Motor neuron (in vitro differentiated cells): ENCODE data around the gene FLOT1. TPM values are rescaled to one million over a fixed set of nuclear protein-coding genes. Genes with fewer than 3 reads are reported as not detected.

Source experiments
- ATAC-seq, 8 experiments: fragments of 200-7000 bp; cut with Tn5 transposase; replicated peaks in 6 of 8; 2 replicates each; pipeline ENCODE4 v1.8.0; 2021; ENCODE audit warnings: mild to moderate bottlenecking in 8 of 8, moderate library complexity in 8 of 8
- H3K27ac ChIP-seq, 2 donors: fragments of 250-450 bp; sonication (Bioruptor Pico); 2 replicates each; pipeline ENCODE4 v1.9.0; 2021; ENCODE audit warnings: antibody characterized with exemption in 2 of 2, mild to moderate bottlenecking in 2 of 2, moderate library complexity in 1 of 2
- H3K4me1 ChIP-seq, 2 donors: fragments of 250-450 bp; sonication (Bioruptor Pico); replicated peaks in 1 of 2; 2 replicates each; pipeline ENCODE4 v1.6.1; 2021; ENCODE audit warnings: antibody characterized with exemption in 2 of 2, mild to moderate bottlenecking in 2 of 2, moderate library complexity in 1 of 2
- H3K4me3 ChIP-seq, 5 donors: fragments of 250-450 bp; sonication (Bioruptor Pico); 2 replicates each; pipeline ENCODE4 v1.9.0; 2021; ENCODE audit warnings: antibody characterized with exemption in 5 of 5, mild to moderate bottlenecking in 5 of 5, moderate library complexity in 4 of 5
- WGBS, 10 experiments: fragments of 450-650 bp; shearing (Covaris generic); methylation state at CpG; one replicate each; pipeline ENCODE4 v1.0.0; 2022; 5-methylcytosine and 5-hydroxymethylcytosine counted together
- in situ Hi-C, 9 experiments: fragments of 400-800 bp; cut with MboI; loops; one replicate each; pipeline ENCODE4 v1.15.0; 2021; ENCODE audit warnings: low sequenced_read_pairs in 9 of 9, low pct_unique_long_range_greater_than_20kb in 2 of 9; ENCODE audit not compliant: unreplicated experiment in 9 of 9
- total RNA-seq, 8 experiments: library from RNA; unstranded; fragments of 300-600 nt; gene quantifications; 2 replicates each; pipeline versions ENCODE4 v1.2.3 to v1.2.4, GENCODE V29; 2022

Gene FLOT1
- total RNA-seq, 8 experiments from 2014 or later = 56.8 to 122 (median 75.9) TPM

DNA sequence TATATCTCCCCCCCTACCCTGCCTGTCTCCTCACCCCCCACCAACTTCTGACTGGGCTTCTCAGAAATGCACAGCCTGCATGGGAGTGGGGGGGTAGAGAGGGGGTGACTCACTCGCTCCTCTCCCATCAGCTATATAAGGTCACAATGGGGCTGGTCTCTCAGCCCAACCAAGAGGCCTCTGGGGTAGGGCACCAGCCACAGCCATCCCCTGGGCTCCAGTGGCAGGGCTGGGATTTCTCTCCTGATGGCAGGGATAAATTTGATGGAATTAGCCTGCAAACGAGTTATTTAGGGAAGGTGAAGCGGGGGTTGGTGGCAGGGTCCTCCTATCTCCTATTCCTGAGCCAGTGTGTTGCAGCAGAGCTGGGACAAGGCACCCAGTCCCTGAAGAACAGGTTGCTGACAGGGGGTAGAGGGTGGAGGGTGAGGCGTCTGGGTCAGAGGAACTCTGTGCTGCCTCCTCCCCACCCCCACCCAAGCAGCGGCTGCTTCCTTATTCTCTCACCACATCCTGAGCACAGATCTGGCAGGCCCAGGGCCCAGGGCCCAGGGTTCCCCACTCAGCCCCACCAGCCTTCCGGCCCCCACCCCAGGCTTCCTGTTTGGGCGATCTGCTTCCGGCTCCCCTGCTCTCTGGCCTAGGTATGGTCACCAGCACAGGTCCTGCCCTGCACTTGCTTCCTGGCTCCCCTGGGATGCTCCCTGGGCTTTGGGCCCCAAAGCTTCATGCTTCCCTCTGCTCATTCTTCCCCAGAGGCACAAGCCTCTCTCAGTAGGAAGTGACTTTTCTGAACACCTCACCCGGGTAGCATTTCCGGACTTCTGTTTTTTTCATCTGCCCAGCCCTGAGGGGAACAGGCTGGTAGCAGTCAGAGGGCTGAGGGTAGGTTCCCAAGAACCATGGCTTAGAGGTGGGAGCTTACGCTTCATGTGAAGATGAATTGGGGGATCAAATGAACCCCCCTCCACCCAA lies 60.1 kb downstream of the FLOT1 start:
- ATAC-seq = peak; percentile 21 to 63 (median 57)
- WGBS, 10 experiments = 0 to 100% (median 3%) methylated on average over 1 to 4 of the region's 11 CpGs; no CpG with 5 or more reads in 6 of the 10 experiments
- peaks cover 55 to 59% of the 10 kb centered on the region in 2 donors for H3K4me1 ChIP-seq
- H3K4me3 ChIP-seq = peak overlapping the region; percentile 21 to 95 (median 77)
- H3K27ac ChIP-seq = peak overlapping the region; percentile 51 to 66
- in situ Hi-C loops = no loop called here

DNA sequence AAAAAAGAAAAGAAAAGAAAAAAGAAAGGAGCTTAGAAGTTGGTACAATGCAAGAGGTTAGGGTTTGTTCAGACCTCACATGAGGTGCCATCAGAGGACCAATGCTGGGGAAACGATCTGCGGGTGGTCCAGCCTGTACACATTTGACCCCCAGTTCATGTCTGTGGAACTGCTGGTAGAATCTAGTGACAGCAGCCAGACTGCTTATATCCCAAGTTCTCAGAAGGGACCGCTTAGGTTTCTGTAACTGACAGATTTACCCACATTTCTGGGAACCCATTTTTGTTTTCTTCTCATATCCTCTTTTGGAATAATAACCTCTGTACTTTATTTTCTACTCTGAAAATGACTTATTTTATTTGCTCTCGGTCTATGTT lies 60.7 kb downstream of the FLOT1 start:
- peak overlapping the region in 3 of 5 donors; percentile 2 to 95 (median 77) for H3K4me3 ChIP-seq
- in situ Hi-C loops = no loop called here
- H3K27ac ChIP-seq = peak overlapping the region in 1 of 2 donors; percentile 66
- H3K4me1 ChIP-seq = peaks cover 55 to 59% of the 10 kb centered on the region in 2 donors
- WGBS, 10 experiments = 0 to 94% (median 51%) methylated on average over 1 to 4 of the region's 4 CpGs; no CpG with 5 or more reads in 2 of the 10 experiments
- ATAC-seq = no peak

DNA sequence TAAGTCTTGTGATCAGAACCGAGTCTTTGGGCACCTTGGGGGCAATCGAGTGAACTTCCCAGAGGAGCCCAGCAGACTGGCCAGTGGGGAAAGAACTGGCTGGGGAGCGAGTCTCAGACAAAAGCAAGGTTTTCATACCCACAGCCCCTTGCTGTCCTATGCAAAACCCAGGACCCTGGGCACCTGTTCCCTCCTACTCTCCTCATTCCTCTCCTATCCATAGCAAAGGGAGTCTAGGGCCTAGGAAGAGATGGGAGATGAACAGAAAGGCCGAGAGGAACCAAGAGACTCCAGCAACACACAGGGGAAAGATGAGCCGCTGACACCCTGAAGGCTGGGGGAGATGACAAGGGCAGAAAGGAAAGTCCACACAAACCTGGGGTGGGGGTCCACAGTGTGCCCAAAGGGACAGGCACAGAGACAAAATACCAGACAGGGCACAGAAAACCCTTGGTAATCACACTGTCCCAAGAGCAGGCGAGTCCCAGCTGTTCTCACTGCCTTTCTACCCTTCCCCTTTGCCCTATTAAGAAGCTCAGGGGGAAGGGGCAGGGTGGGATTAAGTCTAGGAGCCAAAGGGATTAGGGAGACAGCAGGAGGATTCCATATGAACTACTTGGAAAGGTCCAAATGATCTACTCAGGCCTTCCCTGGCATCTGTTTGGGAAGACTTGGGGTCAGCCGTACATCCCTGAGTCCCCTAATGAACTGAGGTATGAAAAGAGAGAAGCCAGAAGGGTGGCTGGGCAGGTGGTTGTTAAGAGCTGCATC lies 62.5 kb downstream of the FLOT1 start:
- WGBS, 10 experiments = 29 to 100% (median 77%) methylated on average over 1 to 4 of the region's 7 CpGs; no CpG with 5 or more reads in 2 of the 10 experiments
- no peak for ATAC-seq
- in situ Hi-C loops = loop anchor here in 1 of 9 experiments (5.0 kb wide), 1 partner anchor 42 kb away; the partner anchor contains the start of gene TUBB

DNA sequence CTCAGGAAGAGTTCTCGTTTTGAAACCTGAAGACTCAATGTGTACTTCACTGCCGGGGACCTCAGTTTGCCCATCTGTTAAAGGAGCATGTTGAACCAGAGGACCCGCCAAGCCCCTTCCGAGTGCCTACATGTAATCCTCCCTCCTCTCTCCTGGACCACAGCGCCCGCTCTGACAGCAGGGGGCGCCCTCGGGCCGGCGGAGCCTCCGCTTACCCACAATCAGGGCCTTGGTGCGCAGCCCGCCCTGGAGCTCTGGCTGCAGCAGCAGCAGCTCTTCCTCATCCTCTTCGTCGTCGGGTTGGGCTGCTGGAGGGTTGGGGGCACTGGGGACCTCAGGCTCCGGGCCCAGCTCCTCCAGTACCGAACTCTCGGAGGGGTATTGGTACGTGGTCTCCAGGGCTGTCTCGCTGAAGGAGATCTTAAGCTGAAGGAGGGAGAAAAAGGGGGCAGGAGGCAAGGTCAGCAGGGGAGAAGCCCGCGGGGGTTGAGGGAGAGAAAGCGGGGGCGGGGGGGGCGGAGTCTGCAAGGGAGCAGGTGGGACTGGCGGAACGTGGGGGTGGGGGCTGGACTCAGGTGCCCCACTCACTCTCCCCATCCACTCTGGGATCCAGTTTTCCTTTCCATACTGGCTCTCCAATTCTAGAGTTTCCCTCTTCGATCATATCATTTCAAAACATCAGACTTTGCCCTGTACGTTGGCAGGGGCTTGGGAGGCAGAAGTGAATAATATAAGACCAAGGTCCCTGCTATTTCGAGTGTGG lies 63.3 kb downstream of the FLOT1 start:
- peak; percentile 45 to 90 (median 57) for ATAC-seq
- Histone ChIP-seq H3K4me1 (peaks cover 35 to 37% of the 10 kb centered on the region in 2 donors), H3K4me3 (peak overlapping the region in 2 of 5 donors; percentile 1 to 5), H3K27ac (no peak overlapping the region)
- WGBS, 10 experiments = 10 to 67% (median 18%) methylated on average over 1 to 15 of the region's 31 CpGs; no CpG with 5 or more reads in 3 of the 10 experiments
- in situ Hi-C loops = loop anchor here in 1 of 9 experiments (5.0 kb wide), 1 partner anchor 43 kb away; the partner anchor contains the start of gene TUBB

More for the DNA sequence above, 62.5 kb downstream of the FLOT1 start:
- Histone ChIP-seq H3K4me1 (peaks cover 43 to 46% of the 10 kb centered on the region in 2 donors), H3K4me3 (no peak overlapping the region), H3K27ac (peak overlapping the region in 1 of 2 donors; percentile 12)

Other genes with a start within 250 kb of the FLOT1 start
- gene GNL1, start 186.2 kb downstream of the FLOT1 start, total RNA-seq = 10 to 100 TPM; 23.4 to 66.0 (median 37.5) TPM
- gene PRR3, start 185.4 kb downstream of the FLOT1 start, total RNA-seq = 10 to 100 TPM; 11.2 to 41.1 (median 32.4) TPM
- gene ABCF1, start 171.2 kb downstream of the FLOT1 start, total RNA-seq = 10 to 100 TPM; 31.6 to 81.9 (median 55.3) TPM
- gene PPP1R10, start 125.4 kb downstream of the FLOT1 start, total RNA-seq = 100 to 1,000 TPM in 1 of 8 experiments, 10 to 100 TPM in 7; 21.2 to 126 (median 45.9) TPM
- 100 to 1,000 TPM in 1 of 8 experiments, 10 to 100 TPM in 7; 56.0 to 105 (median 62.8) TPM for gene MRPS18B, start 124.8 kb downstream of the FLOT1 start, total RNA-seq
- gene ATAT1, start 115.8 kb downstream of the FLOT1 start, total RNA-seq = 10 to 100 TPM in 7 of 8 experiments, 1 to 10 TPM in 1; 3.7 to 71.7 (median 41.1) TPM
- gene C6orf136, start 95.6 kb downstream of the FLOT1 start, total RNA-seq = 10 to 100 TPM in 5 of 8 experiments, 1 to 10 TPM in 3; 6.6 to 16.4 (median 12.1) TPM
- 10 to 100 TPM; 12.1 to 43.3 (median 25.9) TPM for gene DHX16, start 69.7 kb downstream of the FLOT1 start, total RNA-seq
- 10 to 100 TPM; 23.1 to 60.8 (median 34.5) TPM for gene PPP1R18, start 56.0 kb downstream of the FLOT1 start, total RNA-seq
- 10 to 100 TPM in 6 of 8 experiments, 1 to 10 TPM in 2; 6.8 to 28.3 (median 13.2) TPM for gene NRM, start 51.7 kb downstream of the FLOT1 start, total RNA-seq
- 10 to 100 TPM in 6 of 8 experiments, 1 to 10 TPM in 2; 5.7 to 32.4 (median 23.3) TPM for gene MDC1, start 25.4 kb downstream of the FLOT1 start, total RNA-seq
- gene TUBB, start 22.3 kb downstream of the FLOT1 start, total RNA-seq = 1,000 to 10,000 TPM in 2 of 8 experiments, 100 to 1,000 TPM in 6; 425 to 1,850 (median 943) TPM
- gene IER3, start 1.9 kb upstream of the FLOT1 start, total RNA-seq = 100 to 1,000 TPM in 2 of 8 experiments, 10 to 100 TPM in 5, 1 to 10 TPM in 1; 8.7 to 176 (median 32.5) TPM
- gene DDR1, start 141.8 kb upstream of the FLOT1 start, total RNA-seq = 100 to 1,000 TPM in 6 of 8 experiments, 10 to 100 TPM in 2; 24.1 to 369 (median 138) TPM
- gene GTF2H4, start 165.5 kb upstream of the FLOT1 start, total RNA-seq = 10 to 100 TPM; 18.2 to 46.3 (median 28.5) TPM
- gene VARS2, start 171.6 kb upstream of the FLOT1 start, total RNA-seq = 10 to 100 TPM; 13.5 to 39.7 (median 21.0) TPM
- gene SFTA2, start 189.5 kb upstream of the FLOT1 start, total RNA-seq = 1 to 10 TPM in 1 of 8 experiments, not detected in 7; 1.2 TPM
- gene MUCL3, start 198.3 kb upstream of the FLOT1 start, total RNA-seq = under 1 TPM in 6 of 8 experiments, not detected in 2; 0.05 to 0.45 (median 0.30) TPM
- gene MUC21, start 241.0 kb upstream of the FLOT1 start, total RNA-seq = under 1 TPM in 5 of 8 experiments, not detected in 3; 0.05 to 0.52 (median 0.17) TPM